Thoracic aorta (tissue), 2 donors: ENCODE data around the gene NCL. TPM values are rescaled to one million over a fixed set of nuclear protein-coding genes. Genes with fewer than 3 reads are reported as not detected.
"Not testable (repeated sequence)": the region's sequence is repeated elsewhere in the genome, so short reads cannot be mapped to it uniquely, and the experiment has no call there.

Experiments
- ATAC-seq: fragments of 150-250 bp; one replicate; pipeline ENCODE4 v1.8.0; 2017; ENCODE audit warnings: low read depth; ENCODE audit not compliant: insufficient number of reproducible peaks, low FRiP score
- DNase-seq: peaks from one replicate; pipeline ENCODE4 v3.0.0-alpha.2; 2020; ENCODE audit warnings: low spot score
- H3K27ac ChIP-seq, 2 donors: fragments of 200-600 bp; sonication (generic); 1 replicate in 1 of 2; 2 replicates in 1 of 2; pipeline ENCODE4 v1.5.1; 2016; ENCODE audit warnings: mild to moderate bottlenecking in 2 of 2, moderate library complexity in 2 of 2
- H3K27me3 ChIP-seq: fragments of 200-600 bp; sonication (generic); replicated peaks from 2 replicates; pipeline ENCODE4 v1.6.0; 2016; ENCODE audit warnings: mild to moderate bottlenecking; ENCODE audit not compliant: insufficient read depth
- H3K36me3 ChIP-seq: fragments of 200-600 bp; sonication (generic); one replicate; pipeline ENCODE4 v1.5.1; 2016
- H3K4me1 ChIP-seq, 2 donors: fragments of 200-600 bp; sonication (generic); 1 replicate in 1 of 2; 2 replicates in 1 of 2; pipeline versions ENCODE4 v1.5.1 to v1.6.0; 2016; ENCODE audit warnings: low read depth in 2 of 2, mild to moderate bottlenecking in 1 of 2; ENCODE audit not compliant: control insufficient read depth in 1 of 2
- H3K4me3 ChIP-seq: fragments of 200-600 bp; sonication (generic); 2 replicates; pipeline ENCODE4 v1.5.1; 2016; ENCODE audit warnings: mild to moderate bottlenecking
- H3K9me3 ChIP-seq: fragments of 200-600 bp; sonication (generic); 2 replicates; pipeline ENCODE4 v1.5.1; 2016
- total RNA-seq, 2 donors: library from RNA; depleted of rRNA; stranded (reverse); fragments of >200 nt; gene quantifications; one replicate each; pipeline versions ENCODE4 v1.1.0 to v1.2.3, GENCODE V29; 2016
- TF ChIP-seq, protein P1 (sequence below): fragments of 200-600 bp; sonication (generic); IDR thresholded peaks from one replicate; pipeline ENCODE4 v1.5.1; 2019; ENCODE audit warnings: antibody characterized with exemption

The NCL gene
- total RNA-seq, 2 donors from 2014 or later, result 80.4 to 210 TPM

DNA sequence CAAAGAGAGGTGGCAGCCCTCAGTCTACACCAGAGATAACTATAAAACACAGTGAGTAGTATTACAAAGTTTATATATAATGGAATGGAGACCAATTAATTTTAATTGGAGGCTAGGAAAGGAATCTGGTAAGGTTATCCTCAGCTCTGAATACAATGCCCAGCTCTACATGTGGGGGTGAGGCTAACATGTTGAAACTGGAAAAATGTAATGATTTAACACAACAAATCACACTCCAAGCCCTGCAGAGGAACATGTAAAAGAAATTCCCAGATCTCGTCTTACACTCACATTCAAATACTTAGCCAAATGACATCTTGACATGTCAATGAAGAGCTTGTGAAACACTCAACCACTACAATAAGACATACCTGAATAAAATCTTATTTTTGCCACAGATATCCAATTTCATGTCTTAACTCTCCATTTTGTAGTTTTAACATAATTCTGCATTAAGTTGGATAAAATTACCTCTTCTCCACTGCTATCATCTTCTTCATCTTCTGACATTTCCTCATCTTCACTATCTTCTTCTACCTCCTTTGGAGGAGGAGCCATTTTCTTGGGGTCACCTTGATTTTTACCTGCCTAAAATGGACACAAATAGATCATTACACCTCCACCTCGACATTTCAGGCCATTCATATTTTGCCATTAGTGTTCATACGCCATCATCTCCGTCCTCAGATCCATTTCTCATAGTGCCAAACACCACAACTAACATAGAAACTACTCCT is 1.4 kb downstream of the NCL start:
- Histone ChIP-seq H3K4me3 (peak overlapping the region; percentile 80), H3K27ac (peak overlapping the region; percentile 92 to 100), H3K4me1 (peaks cover 20 to 28% of the 10 kb centered on the region in 2 donors), H3K27me3 (no peaks in the 10 kb centered on the region), H3K9me3 (no peaks in the 10 kb centered on the region), H3K36me3 (peaks cover 43% of the 10 kb centered on the region)
- TF ChIP-seq, protein P1, sequence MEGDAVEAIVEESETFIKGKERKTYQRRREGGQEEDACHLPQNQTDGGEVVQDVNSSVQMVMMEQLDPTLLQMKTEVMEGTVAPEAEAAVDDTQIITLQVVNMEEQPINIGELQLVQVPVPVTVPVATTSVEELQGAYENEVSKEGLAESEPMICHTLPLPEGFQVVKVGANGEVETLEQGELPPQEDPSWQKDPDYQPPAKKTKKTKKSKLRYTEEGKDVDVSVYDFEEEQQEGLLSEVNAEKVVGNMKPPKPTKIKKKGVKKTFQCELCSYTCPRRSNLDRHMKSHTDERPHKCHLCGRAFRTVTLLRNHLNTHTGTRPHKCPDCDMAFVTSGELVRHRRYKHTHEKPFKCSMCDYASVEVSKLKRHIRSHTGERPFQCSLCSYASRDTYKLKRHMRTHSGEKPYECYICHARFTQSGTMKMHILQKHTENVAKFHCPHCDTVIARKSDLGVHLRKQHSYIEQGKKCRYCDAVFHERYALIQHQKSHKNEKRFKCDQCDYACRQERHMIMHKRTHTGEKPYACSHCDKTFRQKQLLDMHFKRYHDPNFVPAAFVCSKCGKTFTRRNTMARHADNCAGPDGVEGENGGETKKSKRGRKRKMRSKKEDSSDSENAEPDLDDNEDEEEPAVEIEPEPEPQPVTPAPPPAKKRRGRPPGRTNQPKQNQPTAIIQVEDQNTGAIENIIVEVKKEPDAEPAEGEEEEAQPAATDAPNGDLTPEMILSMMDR, result no peak
- ATAC-seq (no peak), DNase-seq (no peak)

DNA sequence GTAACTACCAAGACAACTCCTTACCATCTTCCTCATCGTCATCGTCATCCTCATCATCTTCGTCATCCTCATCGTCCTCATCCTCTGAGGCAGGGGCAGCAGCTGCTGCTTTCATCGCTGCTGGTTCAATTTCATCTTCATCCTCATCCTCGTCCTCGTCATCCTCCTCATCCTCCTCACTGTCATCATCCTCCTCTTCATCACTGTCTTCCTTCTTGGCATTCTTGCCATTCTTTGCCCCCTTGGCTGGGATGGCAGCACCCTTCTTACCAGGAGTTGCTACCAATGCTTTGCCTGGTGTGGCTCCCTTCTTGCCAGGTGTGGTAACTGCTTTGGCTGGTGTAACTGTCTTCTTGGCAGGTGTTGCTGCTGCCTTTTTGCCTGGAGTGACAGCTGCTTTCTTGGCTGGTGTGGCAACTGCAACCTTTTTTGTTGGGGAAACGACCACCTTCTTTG is 2.7 kb downstream of the NCL start:
- ATAC-seq (no peak), DNase-seq (no peak)
- TF ChIP-seq, protein P1, result no peak
- no peaks in the 10 kb centered on the region for H3K9me3 ChIP-seq
- peaks cover 57% of the 10 kb centered on the region for H3K36me3 ChIP-seq
- no peak overlapping the region for H3K4me3 ChIP-seq
- peaks cover 20 to 28% of the 10 kb centered on the region in 2 donors for H3K4me1 ChIP-seq
- H3K27ac ChIP-seq, result no peak overlapping the region
- H3K27me3 ChIP-seq, result no peaks in the 10 kb centered on the region

DNA sequence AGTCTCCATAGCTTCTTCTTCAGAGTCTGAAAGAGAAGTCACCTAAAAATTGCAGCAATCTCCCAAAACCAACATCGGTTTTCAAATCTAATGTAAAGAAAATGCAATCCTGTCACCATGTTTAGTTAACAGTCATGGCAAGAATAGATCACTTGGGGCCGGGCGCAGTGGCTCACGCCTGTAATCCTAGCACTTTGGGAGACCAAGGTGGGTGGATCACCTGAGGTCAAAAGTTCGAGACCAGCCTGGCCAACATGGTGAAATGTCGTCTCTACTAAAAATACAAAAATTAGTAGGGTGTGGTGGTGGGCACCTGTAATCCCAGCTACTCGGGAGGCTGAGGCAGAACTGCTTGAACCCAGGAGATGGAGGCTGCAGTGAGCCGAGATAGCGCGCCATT is 3.4 kb downstream of the NCL start:
- Histone ChIP-seq H3K4me1 (peaks cover 20 to 28% of the 10 kb centered on the region in 2 donors), H3K36me3 (peaks cover 64% of the 10 kb centered on the region)
- not testable (repeated sequence) for H3K27me3 ChIP-seq, DNase-seq, ATAC-seq, H3K27ac ChIP-seq, H3K4me3 ChIP-seq, H3K9me3 ChIP-seq

DNA sequence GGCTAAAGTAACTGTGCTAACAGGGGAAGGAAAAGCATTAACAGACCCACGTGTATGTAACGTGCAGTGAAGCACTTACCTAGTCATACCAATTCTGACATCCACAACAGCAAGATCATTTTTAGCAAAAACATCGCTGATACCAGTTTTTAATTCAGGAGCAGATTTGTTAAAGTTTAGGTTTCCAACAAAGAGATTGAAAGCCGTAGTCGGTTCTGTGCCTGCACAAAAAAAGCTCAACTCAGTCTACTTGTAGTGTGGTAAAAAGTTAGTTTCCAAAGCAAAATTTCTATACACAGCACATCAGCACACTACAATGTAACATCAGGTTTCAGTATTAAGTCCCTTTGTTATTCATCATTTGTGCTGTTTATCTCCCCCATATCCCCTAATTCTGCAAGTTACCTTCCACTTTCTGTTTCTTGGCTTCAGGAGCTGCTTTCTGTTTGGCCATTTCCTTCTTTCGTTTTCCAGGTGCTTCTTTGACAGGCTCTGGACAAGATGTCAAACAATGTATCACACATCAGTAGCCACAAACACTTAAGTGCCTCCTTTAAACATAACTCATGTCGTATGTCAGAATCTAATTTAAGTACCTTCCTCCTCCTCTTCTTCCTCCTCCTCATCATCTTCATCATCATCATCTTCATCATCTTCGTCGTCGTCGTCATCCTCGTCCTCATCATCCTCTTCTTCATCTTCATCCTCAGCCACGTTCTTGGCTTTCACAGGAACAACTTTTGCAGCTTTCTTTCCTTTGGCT is 4.0 kb downstream of the NCL start:
- DNase-seq (no peak), ATAC-seq (no peak)
- Histone ChIP-seq H3K4me1 (peaks cover 16 to 24% of the 10 kb centered on the region in 2 donors), H3K4me3 (no peak overlapping the region), H3K27ac (no peak overlapping the region), H3K27me3 (no peaks in the 10 kb centered on the region), H3K36me3 (peaks cover 70% of the 10 kb centered on the region), H3K9me3 (no peaks in the 10 kb centered on the region)
- TF ChIP-seq, protein P1, result no peak

DNA sequence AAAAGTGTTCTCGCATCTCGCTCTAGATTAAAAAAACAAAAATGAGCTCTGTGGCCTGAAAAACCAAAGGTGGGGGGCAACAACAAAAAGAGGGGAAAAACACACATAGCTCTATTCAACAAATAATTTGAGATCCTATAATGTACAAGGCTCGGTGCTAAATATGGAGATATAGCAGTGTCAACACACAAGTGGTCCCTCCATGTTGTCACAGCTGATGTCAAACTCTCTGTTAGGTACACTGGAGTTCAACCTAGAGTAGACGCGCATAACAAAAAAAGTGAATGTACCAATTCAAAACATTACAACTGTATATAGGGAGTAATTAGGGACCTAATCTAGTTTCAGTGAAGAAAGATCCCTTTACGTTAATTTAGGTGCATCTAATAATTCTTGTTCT is 5.9 kb downstream of the NCL start:
- no peak overlapping the region for H3K27ac ChIP-seq
- H3K27me3 ChIP-seq, result no peaks in the 10 kb centered on the region
- ATAC-seq (no peak), DNase-seq (no peak)
- TF ChIP-seq, protein P1, result no peak
- no peaks in the 10 kb centered on the region for H3K9me3 ChIP-seq
- H3K4me3 ChIP-seq, result no peak overlapping the region
- H3K36me3 ChIP-seq, result peaks cover 83% of the 10 kb centered on the region
- peaks cover 13 to 19% of the 10 kb centered on the region in 2 donors for H3K4me1 ChIP-seq
